Naive thymus-derived CD4-positive, alpha-beta T cell (primary cell): ENCODE measurements around the gene EXPH5. TPM values are rescaled to one million over a fixed set of nuclear protein-coding genes. Genes with fewer than 3 reads are reported as not detected.

Experiments used
- ATAC-seq: fragments of 150-1000 bp; cut with Tn5 transposase; 2 replicates; pipeline ENCODE4 v1.10.0; 2021; ENCODE audit warnings: mild to moderate bottlenecking, moderate library complexity
- CTCF ChIA-PET: fragments of 350-600 bp; sonication (Branson Sonifier 250); formaldehyde crosslinking; loops from one replicate; lab custom pipeline; 2021; ENCODE audit warnings: antibody characterized with exemption; lab: Charles Lee
- POLR2A ChIA-PET: fragments of 350-600 bp; sonication (Branson Sonifier 250); formaldehyde crosslinking; loops from one replicate; lab custom pipeline; 2021; ENCODE audit warnings: antibody characterized with exemption, inconsistent platforms; lab: Charles Lee
- DNase-seq, 9 donors: peaks; one replicate each; pipeline versions ENCODE4 v3.0.0 to v3.0.0-alpha.2; 2020 to 2022; ENCODE audit warnings: mixed read lengths in 1 of 9
- H3K27ac ChIP-seq: one replicate; pipeline ENCODE4 v1.7.0; 2013; ENCODE audit warnings: mild to moderate bottlenecking, low read depth, low read length, moderate library complexity
- H3K27me3 ChIP-seq, 2 donors: one replicate each; pipeline ENCODE4 v1.7.0; 2013; ENCODE audit warnings: low read length in 2 of 2, mild to moderate bottlenecking in 2 of 2, moderate library complexity in 2 of 2; ENCODE audit not compliant: control insufficient read depth in 2 of 2, insufficient read depth in 2 of 2
- H3K36me3 ChIP-seq, 3 experiments: 1 replicate in 2 of 3; 2 replicates in 1 of 3; pipeline ENCODE4 v1.7.0; 2013; ENCODE audit warnings: low read length in 3 of 3, mild to moderate bottlenecking in 3 of 3, moderate library complexity in 1 of 3; ENCODE audit not compliant: insufficient read depth in 3 of 3, control insufficient read depth in 2 of 3
- H3K4me1 ChIP-seq, 2 donors: one replicate each; pipeline ENCODE4 v1.7.0; 2013; ENCODE audit warnings: low read length in 2 of 2, mild to moderate bottlenecking in 2 of 2, moderate library complexity in 1 of 2; ENCODE audit not compliant: control insufficient read depth in 2 of 2, insufficient read depth in 2 of 2
- H3K4me3 ChIP-seq: 2 replicates; pipeline ENCODE4 v1.7.0; 2013; ENCODE audit warnings: mild to moderate bottlenecking, low read length
- H3K9me3 ChIP-seq, 3 experiments: 1 replicate in 2 of 3; 2 replicates in 1 of 3; pipeline ENCODE4 v1.7.0; 2013; ENCODE audit warnings: low read length in 3 of 3; ENCODE audit not compliant: control insufficient read depth in 2 of 3
- H3K27ac Mint-ChIP-seq, 9 donors: one replicate each; pipeline ENCODE4 v1.8.0; 2020 to 2022; ENCODE audit warnings: mixed read lengths in 9 of 9, mild to moderate bottlenecking in 8 of 9, moderate library complexity in 5 of 9, inconsistent platforms in 2 of 9
- H3K27me3 Mint-ChIP-seq, 5 donors: one replicate each; pipeline ENCODE4 v1.8.0; 2021 to 2022; ENCODE audit warnings: mixed read lengths in 5 of 5, mild to moderate bottlenecking in 1 of 5
- H3K36me3 Mint-ChIP-seq, 5 donors: one replicate each; pipeline ENCODE4 v1.8.0; 2020 to 2022; ENCODE audit warnings: mixed read lengths in 5 of 5, mild to moderate bottlenecking in 3 of 5, inconsistent platforms in 1 of 5
- H3K4me1 Mint-ChIP-seq, 7 donors: one replicate each; pipeline ENCODE4 v1.8.0; 2020 to 2022; ENCODE audit warnings: mixed read lengths in 7 of 7, mild to moderate bottlenecking in 3 of 7, inconsistent platforms in 1 of 7
- H3K4me3 Mint-ChIP-seq, 10 donors: one replicate each; pipeline ENCODE4 v1.8.0; 2020 to 2022; ENCODE audit warnings: mild to moderate bottlenecking in 10 of 10, mixed read lengths in 10 of 10, moderate library complexity in 6 of 10, inconsistent platforms in 2 of 10
- H3K9me3 Mint-ChIP-seq, 11 donors: one replicate each; pipeline ENCODE4 v1.8.0; 2020 to 2022; ENCODE audit warnings: mixed read lengths in 11 of 11, mild to moderate bottlenecking in 4 of 11, inconsistent platforms in 1 of 11, moderate library complexity in 1 of 11
- intact Hi-C, 2 donors: fragments of 100-400 bp; cut with micrococcal nuclease; formaldehyde crosslinking; loops; one replicate each; pipeline ENCODE4 v1.15.1; 2023
- polyA plus RNA-seq, 2 donors: library from polyadenylated mRNA; unstranded; fragments of 300-500 nt; fragmentation: Illumina TruSeq; gene quantifications; one replicate each; pipeline ENCODE4 v1.2.3, GENCODE V29; 2021
- total RNA-seq, 6 experiments: library from RNA in 5 of 6; stranded (reverse) in 5 of 6; gene quantifications; 1 replicate in 5 of 6; 2 replicates in 1 of 6; pipeline ENCODE4 v1.2.3 and lab custom pipeline; 2021 to 2026

EXPH5 gene
- total and polyA plus RNA-seq, 7 experiments from 2014 or later = 0.90 to 8.3 (median 3.2) TPM

- H3K27ac ChIP-seq = no peak overlapping the region
- ChIA-PET POLR2A (no interaction called here), CTCF (no interaction called here)
- H3K4me1 ChIP-seq = no peaks in the 10 kb centered on the region
- intact Hi-C loops = no loop called here
- H3K9me3 ChIP-seq = no peaks in the 10 kb centered on the region
- peaks cover 0 to 2% (median 0%) of the 10 kb centered on the region in 11 donors for H3K9me3 Mint-ChIP-seq
- H3K4me3 Mint-ChIP-seq = no peak overlapping the region
- H3K4me1 Mint-ChIP-seq = peaks cover 0 to 12% (median 6%) of the 10 kb centered on the region in 7 donors
- DNase-seq (no peak), ATAC-seq (no peak)
- H3K27ac Mint-ChIP-seq = no peak overlapping the region
- no peaks in the 10 kb centered on the region for H3K36me3 Mint-ChIP-seq
- H3K36me3 ChIP-seq = no peaks in the 10 kb centered on the region
- peaks cover 0 to 29% (median 9%) of the 10 kb centered on the region in 5 donors for H3K27me3 Mint-ChIP-seq
- H3K4me3 ChIP-seq = no peak overlapping the region
- H3K27me3 ChIP-seq = peaks cover 0 to 4% of the 10 kb centered on the region in 2 donors
These were observed 27.6 kb upstream of the EXPH5 start for GRCh38 chr11:108620958-108621772.

- Mint-ChIP-seq H3K27ac (no peak overlapping the region), H3K9me3 (no peaks in the 10 kb centered on the region), H3K4me3 (no peak overlapping the region), H3K4me1 (peaks cover 0 to 6% (median 0%) of the 10 kb centered on the region in 7 donors), H3K27me3 (peaks cover 4 to 27% (median 9%) of the 10 kb centered on the region in 5 donors), H3K36me3 (no peaks in the 10 kb centered on the region)
- ChIA-PET POLR2A (no interaction called here), CTCF (no interaction called here)
- peaks cover 0 to 4% of the 10 kb centered on the region in 2 donors for H3K27me3 ChIP-seq
- H3K4me3 ChIP-seq = no peak overlapping the region
- no peaks in the 10 kb centered on the region for H3K36me3 ChIP-seq
- H3K4me1 ChIP-seq = no peaks in the 10 kb centered on the region
- intact Hi-C loops = no loop called here
- H3K9me3 ChIP-seq = no peaks in the 10 kb centered on the region
- H3K27ac ChIP-seq = no peak overlapping the region
- no peak for DNase-seq
- no peak for ATAC-seq
These were observed 25.0 kb upstream of the EXPH5 start for GRCh38 chr11:108618529-108618928.

GRCh38 chr11:108617055-108617454, 23.5 kb upstream of the EXPH5 start:
- POLR2A ChIA-PET = no interaction called here
- ATAC-seq = no peak

GRCh38 chr11:108616549-108616948, 23.0 kb upstream of the EXPH5 start:
- no peak overlapping the region for H3K27ac Mint-ChIP-seq
- H3K4me1 ChIP-seq = no peaks in the 10 kb centered on the region
- H3K36me3 ChIP-seq = no peaks in the 10 kb centered on the region
- DNase-seq (no peak), ATAC-seq (no peak)
- no peak overlapping the region for H3K27ac ChIP-seq
- peaks cover 0 to 5% (median 0%) of the 10 kb centered on the region in 7 donors for H3K4me1 Mint-ChIP-seq
- peaks cover 4 to 27% (median 9%) of the 10 kb centered on the region in 5 donors for H3K27me3 Mint-ChIP-seq
- H3K4me3 Mint-ChIP-seq = no peak overlapping the region
- H3K4me3 ChIP-seq = no peak overlapping the region
- no peaks in the 10 kb centered on the region for H3K9me3 Mint-ChIP-seq
- intact Hi-C loops = no loop called here
- CTCF ChIA-PET = no interaction called here
- POLR2A ChIA-PET = no interaction called here
- H3K9me3 ChIP-seq = no peaks in the 10 kb centered on the region
- H3K36me3 Mint-ChIP-seq = no peaks in the 10 kb centered on the region
- H3K27me3 ChIP-seq = peaks cover 0 to 4% of the 10 kb centered on the region in 2 donors

More at GRCh38 chr11:108617055-108617454, 23.5 kb upstream of the EXPH5 start:
- H3K4me3 Mint-ChIP-seq = no peak overlapping the region
- no peaks in the 10 kb centered on the region for H3K9me3 ChIP-seq
- H3K36me3 ChIP-seq = no peaks in the 10 kb centered on the region
- H3K36me3 Mint-ChIP-seq = no peaks in the 10 kb centered on the region
- H3K4me3 ChIP-seq = no peak overlapping the region
- H3K4me1 ChIP-seq = no peaks in the 10 kb centered on the region
- peaks cover 4 to 27% (median 9%) of the 10 kb centered on the region in 5 donors for H3K27me3 Mint-ChIP-seq
- peaks cover 0 to 6% (median 0%) of the 10 kb centered on the region in 7 donors for H3K4me1 Mint-ChIP-seq
- H3K27ac Mint-ChIP-seq = no peak overlapping the region
- intact Hi-C loops = no loop called here
- peaks cover 0 to 4% of the 10 kb centered on the region in 2 donors for H3K27me3 ChIP-seq
- H3K27ac ChIP-seq = no peak overlapping the region
- H3K9me3 Mint-ChIP-seq = no peaks in the 10 kb centered on the region
- CTCF ChIA-PET = no interaction called here
- no peak for DNase-seq

GRCh38 chr11:108614086-108614485, 20.5 kb upstream of the EXPH5 start:
- H3K36me3 Mint-ChIP-seq = no peaks in the 10 kb centered on the region
- H3K4me3 Mint-ChIP-seq = no peak overlapping the region
- H3K27me3 Mint-ChIP-seq = peaks cover 3 to 18% (median 4%) of the 10 kb centered on the region in 5 donors
- H3K27me3 ChIP-seq = no peaks in the 10 kb centered on the region
- H3K4me3 ChIP-seq = no peak overlapping the region
- H3K4me1 Mint-ChIP-seq = no peaks in the 10 kb centered on the region
- no peak for ATAC-seq
- ChIA-PET CTCF (no interaction called here), POLR2A (no interaction called here)
- intact Hi-C loops = no loop called here
- H3K27ac ChIP-seq = no peak overlapping the region
- H3K36me3 ChIP-seq = no peaks in the 10 kb centered on the region
- no peak for DNase-seq
- no peaks in the 10 kb centered on the region for H3K9me3 Mint-ChIP-seq
- no peak overlapping the region for H3K27ac Mint-ChIP-seq
- H3K4me1 ChIP-seq = no peaks in the 10 kb centered on the region
- no peaks in the 10 kb centered on the region for H3K9me3 ChIP-seq

GRCh38 chr11:108609682-108610081, 16.1 kb upstream of the EXPH5 start:
- Mint-ChIP-seq H3K27ac (no peak overlapping the region), H3K36me3 (peaks cover 0 to 2% (median 0%) of the 10 kb centered on the region in 5 donors), H3K4me1 (no peaks in the 10 kb centered on the region), H3K9me3 (peaks cover 0 to 2% (median 0%) of the 10 kb centered on the region in 11 donors), H3K4me3 (no peak overlapping the region), H3K27me3 (peaks cover 1 to 19% (median 6%) of the 10 kb centered on the region in 5 donors)
- ATAC-seq = no peak
- Histone ChIP-seq H3K27me3 (no peaks in the 10 kb centered on the region), H3K4me3 (no peak overlapping the region), H3K9me3 (no peaks in the 10 kb centered on the region), H3K27ac (no peak overlapping the region), H3K4me1 (no peaks in the 10 kb centered on the region), H3K36me3 (no peaks in the 10 kb centered on the region)
- intact Hi-C loops = no loop called here
- no peak for DNase-seq
- ChIA-PET CTCF (no interaction called here), POLR2A (no interaction called here)
